ENCODE measurements around the gene PPT2.
"Not testable (repeated sequence)": the region's sequence is repeated elsewhere in the genome, so short reads cannot be mapped to it uniquely, and the experiment has no call there.

PPT2 gene

GRCh38 chr6:32210191-32210601 lies 56.3 kb downstream of the PPT2 start:
- no peak for DNase-seq

- DNase-seq = not testable (repeated sequence)
Observed at GRCh38 chr6:32211432-32211831, 57.5 kb downstream of the PPT2 start.

GRCh38 chr6:32212076-32212760 lies 58.3 kb downstream of the PPT2 start:
- no peak for DNase-seq

All from C1 segment of cervical spinal cord (tissue), 14 donors.